OCI-LY7 (cell line): ENCODE results near the gene NDUFA13. TPM values are rescaled to one million over a fixed set of nuclear protein-coding genes. Genes with fewer than 3 reads are reported as not detected.
A peak's percentile ranks its signal among the peaks of the same experiment; 100 is the strongest.

Experiments used
- BruUV-seq: library from RNA; stranded (reverse); fragments of 400-500 nt; replicated peaks from 2 replicates; lab custom pipeline; 2021; lab: Mats Ljungman, UMichigan
- CTCF ChIA-PET: fragments of 300-600 bp; sonication (Branson Sonifier 250); formaldehyde crosslinking; loops from one replicate; lab custom pipeline; 2022; ENCODE audit warnings: antibody characterized with exemption; ENCODE audit not compliant: unreplicated experiment; lab: Charles Lee
- POLR2A ChIA-PET: fragments of 300-600 bp; sonication (Branson Sonifier 250); formaldehyde crosslinking; loops from one replicate; lab custom pipeline; 2022; ENCODE audit warnings: antibody characterized with exemption; lab: Charles Lee
- DNase-seq: peaks from one replicate; pipeline ENCODE4 v3.0.0-alpha.2; 2015; ENCODE audit warnings: low spot score
- H2AFZ ChIP-seq: fragments of 200-600 bp; sonication (generic), shearing (Covaris generic); 2 replicates; pipeline ENCODE4 v1.6.1; 2014; ENCODE audit warnings: mild to moderate bottlenecking, antibody characterized with exemption, low read length, moderate library complexity
- H3K27ac ChIP-seq: fragments of 200-600 bp; sonication (generic); 2 replicates; pipeline ENCODE4 v1.5.1; 2014; ENCODE audit warnings: mixed run types, low read depth, mild to moderate bottlenecking, moderate library complexity, low read length, inconsistent platforms; ENCODE audit not compliant: poor library complexity, severe bottlenecking
- H3K36me3 ChIP-seq: fragments of 200-600 bp; sonication (generic); 2 replicates; pipeline ENCODE4 v1.6.1; 2014; ENCODE audit warnings: mild to moderate bottlenecking, antibody characterized with exemption, low read length, moderate library complexity, mixed read lengths; ENCODE audit not compliant: insufficient read depth
- H3K4me1 ChIP-seq: fragments of 200-600 bp; sonication (generic); 2 replicates; pipeline ENCODE4 v1.5.1; 2014; ENCODE audit warnings: mild to moderate bottlenecking, low read length; ENCODE audit not compliant: insufficient read depth, poor library complexity, severe bottlenecking
- H3K4me2 ChIP-seq: fragments of 200-600 bp; sonication (generic); 2 replicates; pipeline ENCODE4 v1.6.1; 2014; ENCODE audit warnings: mild to moderate bottlenecking, low read length
- H3K4me3 ChIP-seq: fragments of 200-600 bp; sonication (generic); 2 replicates; pipeline ENCODE4 v1.5.1; 2014; ENCODE audit warnings: mild to moderate bottlenecking, low read depth, low read length; ENCODE audit not compliant: poor library complexity, severe bottlenecking
- H3K79me2 ChIP-seq: fragments of 200-600 bp; sonication (generic); 2 replicates; pipeline ENCODE4 v1.6.1; 2016; ENCODE audit warnings: low read depth, mild to moderate bottlenecking, low read length, moderate library complexity, mixed read lengths; ENCODE audit not compliant: insufficient read depth
- H3K9me2 ChIP-seq: fragments of 200-600 bp; sonication (generic); 2 replicates; pipeline ENCODE4 v1.6.1; 2016; ENCODE audit warnings: mild to moderate bottlenecking, low read length, mixed read lengths; ENCODE audit not compliant: insufficient read depth
- H3K9me3 ChIP-seq: fragments of 200-600 bp; sonication (generic); 2 replicates; pipeline ENCODE4 v1.6.1; 2014; ENCODE audit warnings: mild to moderate bottlenecking, mixed run types, low read length, mixed read lengths
- H4K20me1 ChIP-seq: fragments of 200-600 bp; sonication (generic); 2 replicates; pipeline ENCODE4 v1.6.1; 2014; ENCODE audit warnings: mild to moderate bottlenecking, antibody characterized with exemption, low read length, moderate library complexity, mixed read lengths; ENCODE audit not compliant: insufficient read depth
- CTCF ChIP-seq: fragments of 200-600 bp; sonication (generic); conservative IDR thresholded peaks from 2 replicates; pipeline ENCODE4 v1.5.1; 2014; ENCODE audit warnings: mild to moderate bottlenecking, antibody characterized with exemption, low read length, moderate library complexity, mixed read lengths
- EZH2phosphoT487 ChIP-seq: fragments of 200-600 bp; sonication (generic); IDR thresholded peaks from 2 replicates; pipeline ENCODE4 v1.6.1; 2018; ENCODE audit warnings: low read depth, borderline replicate concordance, mild to moderate bottlenecking, mixed run types, antibody characterized with exemption, low read length, moderate library complexity, mixed read lengths
- intact Hi-C: fragments of 100-400 bp; cut with micrococcal nuclease; formaldehyde crosslinking; loops from one replicate; pipeline ENCODE4 v1.10.0; 2022; ENCODE audit not compliant: unreplicated experiment
- total RNA-seq, 2 experiments: library from RNA; depleted of rRNA in 1 of 2; stranded (reverse); fragments of >200 nt in 1 of 2; shearing (Covaris generic) in 1 of 2; gene quantifications; 2 replicates each; pipeline ENCODE4 v1.2.3, GENCODE V29; 2014 to 2022

Gene NDUFA13
- total RNA-seq, 2 experiments from 2014 or later = 275 to 429 TPM

GRCh38 chr19:19554074-19555023, 38.3 kb downstream of the NDUFA13 start:
- DNase-seq = peak; percentile 60
- Histone ChIP-seq H4K20me1 (no peaks in the 10 kb centered on the region), H3K79me2 (no peaks in the 10 kb centered on the region), H3K27ac (no peak overlapping the region), H3K4me2 (no peak overlapping the region), H3K36me3 (no peaks in the 10 kb centered on the region), H3K4me3 (no peak overlapping the region), H3K9me2 (no peaks in the 10 kb centered on the region), H2AFZ (no peak overlapping the region), H3K4me1 (no peaks in the 10 kb centered on the region), H3K9me3 (no peaks in the 10 kb centered on the region)
- BruUV-seq = no TSS peak
- intact Hi-C loops = no loop called here
- ChIA-PET CTCF (interaction anchor here (1.0 kb wide), 1 partner anchor 28 kb away, joined by 3 read pairs; no protein-coding TSS in a partner anchor), POLR2A (interaction anchor here (0.6 kb wide), 1 partner anchor 162 kb away, joined by 4 read pairs; no protein-coding TSS in a partner anchor)
- no peak for TF ChIP-seq EZH2phosphoT487
- peak; percentile 88 for TF ChIP-seq CTCF

GRCh38 chr19:19558055-19558454, 42.0 kb downstream of the NDUFA13 start:
- no peaks in the 10 kb centered on the region for H3K4me1 ChIP-seq
- H3K36me3 ChIP-seq = no peaks in the 10 kb centered on the region
- no peaks in the 10 kb centered on the region for H3K9me2 ChIP-seq
- ChIA-PET CTCF (interaction anchor here (0.6 kb wide), 1 partner anchor 17 kb away, joined by 3 read pairs; no protein-coding TSS in a partner anchor), POLR2A (no interaction called here)
- H3K4me2 ChIP-seq = no peak overlapping the region
- H2AFZ ChIP-seq = no peak overlapping the region
- H4K20me1 ChIP-seq = no peaks in the 10 kb centered on the region
- H3K79me2 ChIP-seq = no peaks in the 10 kb centered on the region
- TF ChIP-seq CTCF (no peak), EZH2phosphoT487 (no peak)
- no peaks in the 10 kb centered on the region for H3K9me3 ChIP-seq
- intact Hi-C loops = no loop called here
- BruUV-seq = no TSS peak
- no peak overlapping the region for H3K4me3 ChIP-seq
- no peak for DNase-seq
- H3K27ac ChIP-seq = no peak overlapping the region

GRCh38 chr19:19558636-19559035, 42.6 kb downstream of the NDUFA13 start:
- ChIA-PET POLR2A (no interaction called here), CTCF (no interaction called here)
- TF ChIP-seq EZH2phosphoT487 = no peak
- TF ChIP-seq CTCF = no peak
- Histone ChIP-seq H3K4me3 (no peak overlapping the region), H3K4me2 (no peak overlapping the region), H3K4me1 (no peaks in the 10 kb centered on the region), H4K20me1 (no peaks in the 10 kb centered on the region), H3K9me3 (no peaks in the 10 kb centered on the region), H3K36me3 (no peaks in the 10 kb centered on the region), H3K9me2 (no peaks in the 10 kb centered on the region), H2AFZ (no peak overlapping the region), H3K27ac (no peak overlapping the region), H3K79me2 (no peaks in the 10 kb centered on the region)
- DNase-seq = no peak
- intact Hi-C loops = no loop called here
- BruUV-seq = no TSS peak
